ENCODE data around the gene NOS1AP. TPM values are rescaled to one million over a fixed set of nuclear protein-coding genes. Genes with fewer than 3 reads are reported as not detected.

Gene NOS1AP
- total RNA-seq, 1 experiment from 2014 or later: 9.9 TPM

DNA sequence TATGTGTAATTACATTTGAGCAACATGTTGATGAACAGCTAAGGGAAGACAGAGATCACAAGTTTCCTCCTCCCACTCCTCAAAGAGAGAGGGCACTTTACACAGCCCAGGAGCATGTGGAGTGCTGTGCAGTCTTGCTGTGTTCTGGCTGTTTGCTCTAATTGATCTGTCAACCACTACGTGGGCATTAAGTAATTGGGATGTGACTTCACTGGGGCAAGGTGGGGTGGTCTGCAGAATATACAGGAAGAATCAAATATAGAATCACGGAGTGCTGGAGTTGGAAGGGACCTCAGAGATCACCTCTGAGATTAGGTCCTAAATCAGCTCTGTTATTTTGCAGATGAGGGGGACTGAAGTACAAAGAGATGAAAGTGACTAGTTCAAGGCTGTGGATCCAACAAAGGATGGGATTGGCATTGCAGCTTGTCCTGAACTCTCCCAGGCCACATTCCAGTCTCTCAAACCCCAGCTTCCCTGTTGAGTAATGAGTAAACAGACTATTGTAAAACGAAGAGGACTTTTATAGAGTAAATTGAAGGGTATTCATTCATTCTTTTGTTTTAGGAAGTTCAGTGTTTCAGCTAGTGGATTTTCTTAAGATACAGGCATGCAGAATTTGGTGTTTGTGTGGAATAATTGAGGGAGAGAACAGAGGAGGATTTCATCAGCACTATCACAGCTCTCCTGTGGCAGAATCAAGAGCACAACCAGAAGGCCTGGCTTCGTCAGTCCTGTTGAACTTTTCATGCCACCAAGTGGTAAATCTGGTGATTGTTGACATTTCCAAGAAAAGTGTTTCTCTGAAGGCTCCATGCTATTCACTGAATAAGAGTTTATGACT, 22.4 kb downstream of the NOS1AP start:
- TF ChIP-seq, protein P1, sequence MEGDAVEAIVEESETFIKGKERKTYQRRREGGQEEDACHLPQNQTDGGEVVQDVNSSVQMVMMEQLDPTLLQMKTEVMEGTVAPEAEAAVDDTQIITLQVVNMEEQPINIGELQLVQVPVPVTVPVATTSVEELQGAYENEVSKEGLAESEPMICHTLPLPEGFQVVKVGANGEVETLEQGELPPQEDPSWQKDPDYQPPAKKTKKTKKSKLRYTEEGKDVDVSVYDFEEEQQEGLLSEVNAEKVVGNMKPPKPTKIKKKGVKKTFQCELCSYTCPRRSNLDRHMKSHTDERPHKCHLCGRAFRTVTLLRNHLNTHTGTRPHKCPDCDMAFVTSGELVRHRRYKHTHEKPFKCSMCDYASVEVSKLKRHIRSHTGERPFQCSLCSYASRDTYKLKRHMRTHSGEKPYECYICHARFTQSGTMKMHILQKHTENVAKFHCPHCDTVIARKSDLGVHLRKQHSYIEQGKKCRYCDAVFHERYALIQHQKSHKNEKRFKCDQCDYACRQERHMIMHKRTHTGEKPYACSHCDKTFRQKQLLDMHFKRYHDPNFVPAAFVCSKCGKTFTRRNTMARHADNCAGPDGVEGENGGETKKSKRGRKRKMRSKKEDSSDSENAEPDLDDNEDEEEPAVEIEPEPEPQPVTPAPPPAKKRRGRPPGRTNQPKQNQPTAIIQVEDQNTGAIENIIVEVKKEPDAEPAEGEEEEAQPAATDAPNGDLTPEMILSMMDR (IDR thresholded peaks at IDR 0.05; ENCODE audit: unreplicated experiment): no peak
- Mint-ChIP-seq H3K4me3 (ENCODE audit: low read depth, unreplicated experiment) (no peak overlapping the region), H3K9me3 (ENCODE audit: low read depth, unreplicated experiment) (no peaks in the 10 kb centered on the region), H3K27ac (ENCODE audit: unreplicated experiment) (peak overlapping the region; percentile 14), H3K27me3 (ENCODE audit: unreplicated experiment) (no peaks in the 10 kb centered on the region), H3K36me3 (ENCODE audit: insufficient read depth, unreplicated experiment) (no peaks in the 10 kb centered on the region), H3K4me1 (ENCODE audit: low read depth, unreplicated experiment) (peaks cover 44% of the 10 kb centered on the region)
- no TSS peak for BruUV-seq (replicated peaks)
- CTCF ChIA-PET: interaction anchor here (0.6 to 0.9 kb wide), 2 partner anchors 21 to 76 kb away, joined by 3 read pairs; no protein-coding TSS in a partner anchor
- DNase-seq: no peak
- intact Hi-C loops (cut with micrococcal nuclease; ENCODE audit: unreplicated experiment): loop anchor here (5.0 kb wide), 1 partner anchor 35 kb away; no protein-coding TSS in a partner anchor

DNA sequence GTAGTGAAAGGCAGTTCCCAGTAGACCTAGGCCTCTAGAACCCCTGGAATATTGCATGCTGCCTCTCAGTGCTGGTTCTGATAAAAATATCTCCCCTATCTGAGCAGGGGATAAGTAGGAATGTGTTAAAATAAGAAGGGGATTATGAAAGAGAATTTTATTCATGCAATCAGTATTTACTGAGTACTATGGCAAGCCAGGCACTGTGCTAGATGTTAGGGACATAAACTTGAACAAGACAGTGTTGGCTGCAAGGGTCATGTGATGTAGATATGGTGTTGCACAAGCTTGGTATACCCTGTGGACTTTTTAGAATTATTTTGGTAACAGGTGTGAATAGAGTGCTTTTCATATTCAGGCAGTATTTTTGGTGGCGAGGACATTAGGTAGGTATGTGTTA, 23.6 kb downstream of the NOS1AP start:
- intact Hi-C loops (cut with micrococcal nuclease; ENCODE audit: unreplicated experiment): loop anchor here (5.0 kb wide), 1 partner anchor 34 kb away; no protein-coding TSS in a partner anchor
- H3K36me3 Mint-ChIP-seq (ENCODE audit: insufficient read depth, unreplicated experiment): no peaks in the 10 kb centered on the region
- H3K4me1 Mint-ChIP-seq (ENCODE audit: low read depth, unreplicated experiment): peaks cover 36% of the 10 kb centered on the region
- no peak overlapping the region for H3K27ac Mint-ChIP-seq (ENCODE audit: unreplicated experiment)
- DNase-seq: no peak
- CTCF ChIA-PET: no interaction called here
- H3K9me3 Mint-ChIP-seq (ENCODE audit: low read depth, unreplicated experiment): no peaks in the 10 kb centered on the region
- BruUV-seq (replicated peaks): no TSS peak
- no peaks in the 10 kb centered on the region for H3K27me3 Mint-ChIP-seq (ENCODE audit: unreplicated experiment)
- TF ChIP-seq, protein P1 (IDR thresholded peaks at IDR 0.05; ENCODE audit: unreplicated experiment): no peak
- no peak overlapping the region for H3K4me3 Mint-ChIP-seq (ENCODE audit: low read depth, unreplicated experiment)

DNA sequence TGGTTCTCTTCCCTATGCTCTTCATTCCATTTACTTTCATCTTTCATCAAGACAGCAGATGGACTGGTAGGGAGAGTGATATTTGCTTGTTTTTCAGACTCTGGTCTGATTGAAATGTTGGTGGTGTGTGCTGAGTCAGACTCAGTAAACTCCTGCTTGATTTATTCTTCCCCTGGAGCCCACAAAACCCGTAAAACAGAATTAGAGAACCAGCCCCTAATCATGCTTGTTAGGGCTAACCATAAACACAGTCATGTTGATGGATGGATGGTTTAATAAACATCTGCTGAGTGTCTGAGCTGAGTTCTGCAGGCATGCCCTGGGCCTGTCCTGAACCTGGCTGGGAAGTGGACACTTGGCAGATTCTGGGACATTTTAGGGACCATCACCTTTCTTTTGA, 24.8 kb downstream of the NOS1AP start:
- H3K27ac Mint-ChIP-seq (ENCODE audit: unreplicated experiment): no peak overlapping the region
- DNase-seq: no peak
- BruUV-seq (replicated peaks): no TSS peak
- H3K36me3 Mint-ChIP-seq (ENCODE audit: insufficient read depth, unreplicated experiment): no peaks in the 10 kb centered on the region
- CTCF ChIA-PET: interaction anchor here (0.6 kb wide), 2 partner anchors 26 to 244 kb away, joined by 3 read pairs; no protein-coding TSS in a partner anchor
- H3K4me1 Mint-ChIP-seq (ENCODE audit: low read depth, unreplicated experiment): peaks cover 25% of the 10 kb centered on the region
- TF ChIP-seq, protein P1 (IDR thresholded peaks at IDR 0.05; ENCODE audit: unreplicated experiment): no peak
- H3K4me3 Mint-ChIP-seq (ENCODE audit: low read depth, unreplicated experiment): no peak overlapping the region
- no peaks in the 10 kb centered on the region for H3K9me3 Mint-ChIP-seq (ENCODE audit: low read depth, unreplicated experiment)
- no peaks in the 10 kb centered on the region for H3K27me3 Mint-ChIP-seq (ENCODE audit: unreplicated experiment)
- intact Hi-C loops (cut with micrococcal nuclease; ENCODE audit: unreplicated experiment): loop anchor here (5.0 kb wide), 1 partner anchor 33 kb away; no protein-coding TSS in a partner anchor

DNA sequence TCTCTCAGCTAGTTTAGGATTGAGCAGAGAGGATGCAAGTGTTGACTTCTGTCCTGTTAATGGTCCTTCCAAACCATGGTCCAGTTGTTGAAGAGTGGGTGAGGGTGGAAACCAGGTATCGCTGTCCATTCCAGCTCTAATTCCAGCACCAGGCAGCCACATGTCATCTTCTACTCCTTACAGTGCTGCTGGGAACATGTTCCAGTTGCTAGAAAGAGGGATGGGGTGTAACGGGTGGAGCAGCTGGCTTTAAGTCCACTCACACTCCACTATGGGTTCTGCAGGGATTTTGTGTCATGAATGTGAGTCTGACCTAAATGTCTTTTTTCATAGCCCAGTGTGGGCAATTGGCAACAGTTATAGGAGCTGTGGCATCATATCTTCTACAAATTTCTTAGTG, 25.2 kb downstream of the NOS1AP start:
- Mint-ChIP-seq H3K4me3 (ENCODE audit: low read depth, unreplicated experiment) (no peak overlapping the region), H3K27me3 (ENCODE audit: unreplicated experiment) (no peaks in the 10 kb centered on the region), H3K4me1 (ENCODE audit: low read depth, unreplicated experiment) (peaks cover 21% of the 10 kb centered on the region), H3K9me3 (ENCODE audit: low read depth, unreplicated experiment) (no peaks in the 10 kb centered on the region), H3K36me3 (ENCODE audit: insufficient read depth, unreplicated experiment) (no peaks in the 10 kb centered on the region), H3K27ac (ENCODE audit: unreplicated experiment) (no peak overlapping the region)
- no TSS peak for BruUV-seq (replicated peaks)
- TF ChIP-seq, protein P1 (IDR thresholded peaks at IDR 0.05; ENCODE audit: unreplicated experiment): no peak
- no peak for DNase-seq
- intact Hi-C loops (cut with micrococcal nuclease; ENCODE audit: unreplicated experiment): loop anchor here (5.0 kb wide), 1 partner anchor 33 kb away; no protein-coding TSS in a partner anchor
- CTCF ChIA-PET: interaction anchor here (0.6 kb wide), 1 partner anchor 243 kb away, joined by 3 read pairs; no protein-coding TSS in a partner anchor

All from Calu3 (cell line).